Gastroesophageal sphincter (tissue), 3 donors: Measurements from ENCODE around the gene TAF6L.

Experiments
- EP300 ChIP-seq: sonication (generic); formaldehyde crosslinking; IDR thresholded peaks from one replicate; pipeline ENCODE4 v1.6.1; 2017; ENCODE audit warnings: antibody characterized with exemption, mild to moderate bottlenecking
- POLR2A ChIP-seq, 2 donors: fragments of 450-650 bp; IDR thresholded peaks; one replicate each; pipeline ENCODE4 v1.6.1; 2017; ENCODE audit warnings: antibody characterized with exemption in 2 of 2, mild to moderate bottlenecking in 2 of 2, moderate library complexity in 1 of 2
- POLR2AphosphoS5 ChIP-seq: sonication (generic); formaldehyde crosslinking; IDR thresholded peaks from one replicate; pipeline ENCODE4 v1.6.1; 2017; ENCODE audit warnings: antibody characterized with exemption
- TF ChIP-seq, protein P1 (sequence below), 4 experiments: fragments of 200-600 bp in 2 of 4; fragments of 450-650 bp in 2 of 4; sonication (generic) in 1 of 4; IDR thresholded peaks; one replicate each; pipeline ENCODE4 v1.5.1; 2017 to 2019; ENCODE audit warnings: antibody characterized with exemption in 4 of 4, mild to moderate bottlenecking in 2 of 4, moderate library complexity in 2 of 4

DNA sequence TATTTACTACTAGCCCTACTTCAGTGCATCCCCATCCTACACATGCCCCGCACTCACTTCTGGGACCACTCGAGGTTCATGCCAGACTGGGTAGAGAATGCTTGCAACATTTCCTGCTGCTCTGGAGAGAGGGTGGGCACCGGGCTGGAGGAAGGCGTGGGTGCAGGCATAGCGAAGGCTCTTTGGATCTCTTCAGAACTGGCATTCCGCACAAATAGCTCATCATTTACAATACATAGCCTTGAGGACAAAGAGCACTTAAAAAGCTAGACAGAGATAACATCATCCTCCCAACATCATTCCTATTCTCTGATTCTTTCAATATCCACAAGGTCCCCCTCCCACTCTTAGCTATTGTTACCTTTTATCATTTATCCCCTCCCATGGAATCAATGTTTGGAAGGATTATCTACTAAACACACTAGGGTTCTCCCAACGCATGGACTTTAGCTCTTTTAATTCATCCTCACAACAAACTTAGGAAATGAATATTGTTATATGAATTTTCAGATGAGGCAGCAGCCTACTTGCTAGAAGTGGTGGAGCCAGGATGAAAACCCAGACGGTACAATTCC lies 23.1 kb downstream of the TAF6L start:
- no peak for TF ChIP-seq EP300
- TF ChIP-seq POLR2A (IDR thresholded peaks at IDR 0.05) = no peak
- TF ChIP-seq, protein P1, sequence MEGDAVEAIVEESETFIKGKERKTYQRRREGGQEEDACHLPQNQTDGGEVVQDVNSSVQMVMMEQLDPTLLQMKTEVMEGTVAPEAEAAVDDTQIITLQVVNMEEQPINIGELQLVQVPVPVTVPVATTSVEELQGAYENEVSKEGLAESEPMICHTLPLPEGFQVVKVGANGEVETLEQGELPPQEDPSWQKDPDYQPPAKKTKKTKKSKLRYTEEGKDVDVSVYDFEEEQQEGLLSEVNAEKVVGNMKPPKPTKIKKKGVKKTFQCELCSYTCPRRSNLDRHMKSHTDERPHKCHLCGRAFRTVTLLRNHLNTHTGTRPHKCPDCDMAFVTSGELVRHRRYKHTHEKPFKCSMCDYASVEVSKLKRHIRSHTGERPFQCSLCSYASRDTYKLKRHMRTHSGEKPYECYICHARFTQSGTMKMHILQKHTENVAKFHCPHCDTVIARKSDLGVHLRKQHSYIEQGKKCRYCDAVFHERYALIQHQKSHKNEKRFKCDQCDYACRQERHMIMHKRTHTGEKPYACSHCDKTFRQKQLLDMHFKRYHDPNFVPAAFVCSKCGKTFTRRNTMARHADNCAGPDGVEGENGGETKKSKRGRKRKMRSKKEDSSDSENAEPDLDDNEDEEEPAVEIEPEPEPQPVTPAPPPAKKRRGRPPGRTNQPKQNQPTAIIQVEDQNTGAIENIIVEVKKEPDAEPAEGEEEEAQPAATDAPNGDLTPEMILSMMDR (IDR thresholded peaks at IDR 0.05) = no peak
- TF ChIP-seq POLR2AphosphoS5 = no peak
